HG03060 (cell line): Measurements from ENCODE around the gene ADAMTS12.

Experiments
- ATAC-seq: cut with Tn5 transposase; IDR thresholded peaks from one replicate; pipeline ENCODE4 v1.9.1; 2021; ENCODE audit warnings: low read depth, moderate number of reproducible peaks; ENCODE audit not compliant: unreplicated experiment

ADAMTS12 gene

GRCh38 chr5:33684496-33685159 is 207.2 kb downstream of the ADAMTS12 start:
- no peak for ATAC-seq

GRCh38 chr5:33679791-33680190 is 212.0 kb downstream of the ADAMTS12 start:
- no peak for ATAC-seq

GRCh38 chr5:33675958-33676464 is 215.8 kb downstream of the ADAMTS12 start:
- ATAC-seq, result peak; percentile 60

DNA sequence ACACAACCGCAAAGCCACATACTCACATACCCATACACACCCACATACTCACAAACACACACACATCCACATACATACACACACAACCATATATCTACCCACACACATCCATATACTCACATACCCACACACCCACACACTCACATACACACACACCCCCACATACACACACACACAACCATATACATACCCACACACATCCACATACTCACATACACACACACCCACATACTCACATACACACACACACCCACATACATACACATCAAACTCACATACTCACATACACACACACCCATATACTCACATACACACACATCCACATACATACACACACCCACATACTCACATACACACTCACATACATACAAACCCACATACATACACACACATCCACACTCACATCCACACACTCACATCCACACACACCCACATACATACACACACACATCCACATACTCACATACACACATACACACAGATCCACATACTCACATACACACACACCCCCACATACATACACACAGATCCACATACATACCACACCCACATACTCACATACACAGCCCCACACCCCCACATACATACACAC is 220.0 kb downstream of the ADAMTS12 start:
- no peak for ATAC-seq

DNA sequence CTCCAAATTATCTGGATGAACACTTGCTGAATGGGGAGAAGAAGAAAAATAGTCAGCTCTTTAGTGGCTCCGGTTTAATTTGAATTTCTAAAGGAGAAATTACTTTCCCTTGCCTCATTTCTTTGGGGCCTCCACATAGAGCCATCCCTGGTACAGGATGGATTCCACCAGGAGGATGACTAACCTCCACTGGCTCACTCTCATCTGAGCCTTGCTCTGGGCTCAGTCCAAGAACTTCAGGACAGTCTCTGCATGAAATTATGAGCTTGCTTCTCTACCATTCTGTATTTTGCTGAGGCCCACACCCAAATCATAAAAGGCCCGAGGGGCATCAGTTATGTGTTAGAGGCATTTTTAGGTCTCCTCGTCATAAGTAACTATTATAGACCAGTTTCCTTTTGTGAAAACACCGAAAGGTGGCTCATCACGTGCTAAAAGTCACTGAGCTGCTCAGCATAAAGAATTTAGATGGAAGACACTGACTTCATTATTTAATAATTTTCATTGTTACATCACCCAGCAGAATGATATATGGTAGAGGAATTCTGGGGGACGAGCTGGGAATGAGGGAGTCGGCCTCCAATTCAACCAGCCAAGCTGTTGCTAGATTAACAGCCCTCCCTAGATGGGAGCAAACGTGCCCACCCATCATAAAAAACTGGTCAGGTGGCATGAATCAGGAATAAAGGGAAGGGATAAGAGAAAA is 228.9 kb downstream of the ADAMTS12 start:
- no peak for ATAC-seq

GRCh38 chr5:33659526-33660169 is 232.1 kb downstream of the ADAMTS12 start:
- ATAC-seq, result no peak

GRCh38 chr5:33657804-33658440 is 233.9 kb downstream of the ADAMTS12 start:
- ATAC-seq, result no peak

- no peak for ATAC-seq
Measured at GRCh38 chr5:33657176-33657575, 234.6 kb downstream of the ADAMTS12 start.

- ATAC-seq, result no peak
Measured at GRCh38 chr5:33650911-33651310, 240.9 kb downstream of the ADAMTS12 start.

DNA sequence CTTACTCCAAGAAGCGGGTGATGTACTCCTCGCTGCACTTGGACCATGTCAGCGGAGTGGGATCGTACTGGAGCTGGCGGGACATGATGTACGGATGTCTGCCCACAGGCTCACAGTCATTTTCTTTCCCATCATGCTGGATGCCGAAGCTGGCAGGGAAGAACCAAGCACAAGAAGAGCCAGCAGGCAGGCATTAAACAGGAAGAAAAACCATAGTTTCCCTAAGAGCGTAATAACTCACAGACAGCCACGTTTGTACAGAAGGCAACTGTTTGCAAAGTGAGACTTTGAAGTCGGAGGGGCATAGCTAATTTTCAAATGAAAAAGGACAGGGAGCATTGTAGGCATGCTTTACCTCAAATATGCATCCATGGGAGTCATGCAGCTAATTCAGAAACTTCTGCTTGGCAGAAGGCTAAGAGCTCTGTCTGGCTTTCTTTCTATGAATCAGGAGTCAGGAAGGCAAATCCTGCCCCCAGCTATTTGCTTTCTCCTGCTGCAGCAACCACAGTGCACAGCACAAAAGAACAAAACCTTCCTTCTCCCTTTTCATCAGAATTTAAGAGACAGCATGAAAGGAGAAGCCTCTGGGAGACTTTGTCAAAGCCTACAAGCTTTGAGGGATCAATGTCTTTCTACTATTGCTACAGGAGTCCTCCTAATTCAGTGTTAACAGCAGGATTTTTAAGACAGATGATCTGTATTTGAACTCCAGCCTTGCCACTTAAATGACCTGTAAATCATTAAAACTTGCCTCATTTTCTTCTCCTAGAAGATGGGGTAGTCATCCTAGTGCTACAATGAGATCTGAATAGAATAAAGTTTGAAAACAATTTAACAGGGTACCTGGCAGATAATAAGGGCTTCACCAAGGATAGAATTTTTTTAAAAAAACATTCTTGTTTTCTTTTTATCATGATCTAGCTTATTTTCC is 242.0 kb downstream of the ADAMTS12 start:
- no peak for ATAC-seq

GRCh38 chr5:33641744-33642505 is 249.9 kb downstream of the ADAMTS12 start:
- no peak for ATAC-seq

DNA sequence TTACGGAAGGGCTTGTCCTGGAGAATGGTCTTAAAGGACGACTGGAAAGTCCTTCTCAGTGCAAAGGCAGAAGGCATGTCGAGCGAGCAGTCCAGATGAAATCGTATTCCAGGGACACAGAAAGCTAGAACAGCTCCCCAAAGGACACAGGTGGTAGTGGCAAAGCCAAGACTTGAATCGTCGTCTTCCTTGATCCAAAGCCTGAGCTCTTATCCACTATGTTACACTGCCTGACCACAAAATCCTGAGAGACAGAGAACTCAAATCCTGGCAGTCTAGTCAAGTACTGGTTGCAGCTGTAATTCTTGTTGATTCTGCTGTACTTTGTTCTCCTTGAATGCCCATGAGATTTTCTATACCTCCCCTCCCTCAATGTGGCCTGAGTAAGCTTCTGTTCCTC is 252.3 kb downstream of the ADAMTS12 start:
- ATAC-seq, result no peak

GRCh38 chr5:33637011-33637410 is 254.8 kb downstream of the ADAMTS12 start:
- ATAC-seq, result no peak

DNA sequence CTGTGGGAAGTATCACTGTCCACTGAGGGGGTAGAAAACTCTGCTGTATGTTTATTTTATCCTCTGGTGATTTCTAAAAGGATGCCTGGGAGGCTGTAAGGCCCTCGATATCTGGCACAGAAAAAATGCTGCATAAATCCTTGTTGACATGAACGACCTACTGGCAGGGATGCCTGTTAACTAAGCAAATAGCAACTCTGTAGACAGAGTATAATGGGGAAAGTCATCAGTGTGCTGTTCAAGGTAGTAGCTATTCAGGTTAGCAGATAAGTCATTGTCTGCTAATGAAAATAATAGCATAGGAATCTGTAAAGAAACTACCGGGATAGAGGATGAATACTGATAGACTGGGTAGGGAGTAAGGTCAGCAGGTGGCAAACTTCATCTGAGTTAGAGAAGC is 256.2 kb downstream of the ADAMTS12 start:
- no peak for ATAC-seq

DNA sequence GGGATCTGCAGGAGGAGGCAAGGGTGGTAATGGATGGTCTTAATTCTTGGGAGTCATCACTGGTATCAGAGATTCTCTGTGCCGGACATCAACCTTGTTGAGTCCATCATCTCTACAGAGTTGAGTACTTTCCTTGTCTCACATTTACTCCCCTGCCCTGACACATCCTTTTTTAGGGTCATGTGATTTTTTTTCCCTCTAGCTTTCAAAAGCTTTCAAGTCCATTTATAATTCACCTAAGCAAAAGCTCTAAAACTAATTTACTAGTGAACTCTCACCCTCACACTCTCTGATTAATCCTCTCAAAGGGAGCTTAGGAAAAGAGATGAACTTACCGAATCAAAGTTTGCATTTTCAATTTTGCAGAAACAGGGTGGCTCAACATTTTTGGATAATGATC is 258.1 kb downstream of the ADAMTS12 start:
- ATAC-seq, result no peak

DNA sequence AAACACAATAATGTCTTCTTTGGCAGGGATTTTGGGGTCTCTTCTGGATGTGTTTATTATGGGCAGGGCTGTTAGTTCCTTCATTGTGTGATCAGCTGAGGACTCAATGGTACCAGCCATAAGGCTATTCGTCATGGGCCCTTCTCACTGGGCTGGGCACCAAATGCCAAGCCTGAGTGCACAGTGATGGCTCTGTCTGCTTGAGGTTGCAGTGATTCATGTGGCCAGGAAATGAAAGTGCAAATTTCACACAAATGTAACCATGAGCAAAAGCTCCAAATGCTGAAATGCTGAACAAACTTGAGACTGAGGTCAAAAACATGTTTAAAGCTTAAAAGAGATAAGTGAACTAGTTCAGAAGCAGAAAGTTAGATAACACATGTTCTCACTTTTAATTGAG is 260.0 kb downstream of the ADAMTS12 start:
- peak; percentile 94 for ATAC-seq

DNA sequence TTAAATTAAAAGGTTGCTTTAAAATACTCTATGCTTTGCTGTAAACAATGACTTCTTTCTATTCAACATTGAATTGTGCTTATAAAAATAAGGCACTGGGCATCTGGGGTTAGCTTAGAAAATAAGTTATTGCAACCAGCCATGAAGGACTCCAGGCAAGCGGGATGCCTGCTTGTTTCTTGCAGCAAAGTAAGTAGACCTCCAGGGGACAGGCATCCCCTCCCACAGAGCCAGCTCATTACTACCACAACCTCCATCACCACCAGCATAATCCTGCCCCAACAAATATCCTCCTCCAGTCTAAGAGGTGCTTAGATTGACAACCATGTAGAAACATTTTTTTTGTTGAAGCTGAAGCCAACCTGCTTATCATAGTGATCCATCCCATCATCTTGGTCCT is 260.7 kb downstream of the ADAMTS12 start:
- ATAC-seq, result no peak

DNA sequence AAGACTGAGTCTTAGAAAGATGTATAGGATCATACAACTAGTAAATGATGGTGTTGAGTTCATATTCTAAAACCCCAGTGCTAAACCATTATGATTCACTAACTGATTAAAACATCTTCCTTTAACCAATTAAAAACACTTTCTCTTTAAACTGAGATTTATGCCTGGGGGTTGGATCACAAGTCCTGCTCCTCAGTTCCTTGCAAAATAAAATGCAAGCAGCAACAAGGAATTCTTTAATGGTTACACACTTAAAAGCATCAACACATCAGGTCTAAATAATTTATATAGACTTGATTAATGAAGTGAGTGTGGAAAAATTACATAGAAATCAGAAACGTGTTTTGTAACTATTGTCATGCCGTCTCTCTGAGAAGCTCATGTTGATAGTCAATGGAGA is 261.8 kb downstream of the ADAMTS12 start:
- ATAC-seq, result no peak

- no peak for ATAC-seq
Measured at GRCh38 chr5:33628796-33629195, 263.0 kb downstream of the ADAMTS12 start.
